Nephron (organoid): ENCODE results near the gene LNX2.

Experiments used
- H3K27ac Mint-ChIP-seq, 3 experiments: 2 replicates each; pipeline ENCODE4 v1.8.0; 2020; ENCODE audit warnings: mixed read lengths in 3 of 3, mild to moderate bottlenecking in 2 of 3, moderate library complexity in 1 of 3
- H3K27me3 Mint-ChIP-seq: 2 replicates; pipeline ENCODE4 v1.8.0; 2021; ENCODE audit warnings: low read depth, mild to moderate bottlenecking, moderate library complexity, mixed read lengths
- H3K36me3 Mint-ChIP-seq: 2 replicates; pipeline ENCODE4 v1.8.0; 2020; ENCODE audit warnings: low read depth, mixed read lengths
- H3K4me1 Mint-ChIP-seq: 2 replicates; pipeline ENCODE4 v1.8.0; 2020; ENCODE audit warnings: mixed read lengths
- H3K4me3 Mint-ChIP-seq, 3 experiments: 2 replicates each; pipeline ENCODE4 v1.8.0; 2020; ENCODE audit warnings: mild to moderate bottlenecking in 3 of 3, mixed read lengths in 3 of 3, moderate library complexity in 2 of 3
- H3K9me3 Mint-ChIP-seq: 2 replicates; pipeline ENCODE4 v1.8.0; 2020; ENCODE audit warnings: mixed read lengths
- TF ChIP-seq, protein P1 (sequence below), 3 experiments: fragments of 200-600 bp; sonication (generic); IDR thresholded peaks; one replicate each; pipeline ENCODE4 v1.5.0; 2021; ENCODE audit warnings: antibody characterized with exemption in 3 of 3; ENCODE audit not compliant: unreplicated experiment in 3 of 3

The LNX2 gene

DNA sequence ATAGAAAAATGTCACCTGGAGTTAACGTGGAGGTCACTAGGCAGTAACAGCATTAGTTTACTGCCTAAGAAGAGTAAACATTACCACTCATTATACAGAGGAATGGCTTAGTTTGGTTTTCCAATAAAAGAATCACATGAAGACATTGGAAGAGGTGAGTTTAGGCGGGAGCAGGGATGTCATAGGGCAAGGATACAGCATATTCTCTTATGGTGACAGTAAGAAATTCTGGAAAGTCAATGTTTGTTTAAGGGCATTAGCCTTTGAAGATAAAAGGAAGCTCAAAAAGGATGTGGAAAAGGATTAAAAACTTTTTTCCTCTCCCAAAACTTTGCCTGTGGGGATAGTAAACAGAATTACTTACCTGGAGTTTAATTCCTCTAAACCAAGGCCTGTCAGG lies 5.5 kb upstream of the LNX2 start:
- Mint-ChIP-seq H3K4me1 (peaks cover 19% of the 10 kb centered on the region), H3K36me3 (peaks cover 57% of the 10 kb centered on the region), H3K27ac (no peak overlapping the region), H3K27me3 (no peaks in the 10 kb centered on the region), H3K9me3 (no peaks in the 10 kb centered on the region), H3K4me3 (no peak overlapping the region)
- TF ChIP-seq, protein P1, sequence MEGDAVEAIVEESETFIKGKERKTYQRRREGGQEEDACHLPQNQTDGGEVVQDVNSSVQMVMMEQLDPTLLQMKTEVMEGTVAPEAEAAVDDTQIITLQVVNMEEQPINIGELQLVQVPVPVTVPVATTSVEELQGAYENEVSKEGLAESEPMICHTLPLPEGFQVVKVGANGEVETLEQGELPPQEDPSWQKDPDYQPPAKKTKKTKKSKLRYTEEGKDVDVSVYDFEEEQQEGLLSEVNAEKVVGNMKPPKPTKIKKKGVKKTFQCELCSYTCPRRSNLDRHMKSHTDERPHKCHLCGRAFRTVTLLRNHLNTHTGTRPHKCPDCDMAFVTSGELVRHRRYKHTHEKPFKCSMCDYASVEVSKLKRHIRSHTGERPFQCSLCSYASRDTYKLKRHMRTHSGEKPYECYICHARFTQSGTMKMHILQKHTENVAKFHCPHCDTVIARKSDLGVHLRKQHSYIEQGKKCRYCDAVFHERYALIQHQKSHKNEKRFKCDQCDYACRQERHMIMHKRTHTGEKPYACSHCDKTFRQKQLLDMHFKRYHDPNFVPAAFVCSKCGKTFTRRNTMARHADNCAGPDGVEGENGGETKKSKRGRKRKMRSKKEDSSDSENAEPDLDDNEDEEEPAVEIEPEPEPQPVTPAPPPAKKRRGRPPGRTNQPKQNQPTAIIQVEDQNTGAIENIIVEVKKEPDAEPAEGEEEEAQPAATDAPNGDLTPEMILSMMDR (IDR thresholded peaks at IDR 0.05; ENCODE audit: unreplicated experiment in 3 of 3): no peak

DNA sequence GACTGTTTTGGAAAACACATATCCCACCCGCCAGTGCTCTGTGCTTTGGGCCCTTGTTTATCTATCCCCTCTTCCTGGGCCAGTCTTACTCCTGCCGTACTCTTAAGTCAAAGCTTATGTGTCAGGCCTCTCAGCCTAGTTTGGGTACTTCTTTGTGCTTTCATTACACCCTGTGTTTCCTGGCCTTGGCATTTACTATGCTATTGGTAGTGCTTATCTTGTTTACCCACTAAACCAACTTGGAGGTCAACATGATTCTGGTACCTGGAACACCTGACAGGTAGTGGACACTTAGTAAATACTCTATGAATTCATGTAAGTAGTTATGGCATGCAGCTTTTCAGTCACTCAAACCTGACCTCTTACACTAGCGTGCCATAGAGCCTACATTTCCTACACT lies 3.7 kb upstream of the LNX2 start:
- Mint-ChIP-seq H3K9me3 (no peaks in the 10 kb centered on the region), H3K27me3 (no peaks in the 10 kb centered on the region), H3K4me3 (peak overlapping the region; percentile 59 to 75 (median 74)), H3K27ac (no peak overlapping the region), H3K36me3 (peaks cover 56% of the 10 kb centered on the region), H3K4me1 (peaks cover 26% of the 10 kb centered on the region)
- TF ChIP-seq, protein P1 (IDR thresholded peaks at IDR 0.05; ENCODE audit: unreplicated experiment in 3 of 3): no peak

DNA sequence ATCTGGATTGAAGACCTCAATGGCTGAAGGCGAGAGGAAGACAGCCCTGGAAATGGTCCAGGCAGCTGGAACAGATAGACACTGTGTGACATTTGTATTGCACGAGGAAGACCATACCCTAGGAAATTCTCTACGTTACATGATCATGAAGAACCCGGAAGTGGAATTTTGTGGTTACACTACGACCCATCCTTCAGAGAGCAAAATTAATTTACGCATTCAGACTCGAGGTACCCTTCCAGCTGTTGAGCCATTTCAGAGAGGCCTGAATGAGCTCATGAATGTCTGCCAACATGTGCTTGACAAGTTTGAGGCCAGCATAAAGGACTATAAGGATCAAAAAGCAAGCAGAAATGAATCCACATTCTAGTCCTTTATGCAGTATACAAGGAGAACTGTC lies 2.6 kb upstream of the LNX2 start:
- Mint-ChIP-seq H3K4me1 (peaks cover 38% of the 10 kb centered on the region), H3K36me3 (peaks cover 47% of the 10 kb centered on the region), H3K27ac (peak overlapping the region in 1 of 3 experiments; percentile 96), H3K4me3 (peak overlapping the region; percentile 90 to 97 (median 91)), H3K27me3 (no peaks in the 10 kb centered on the region), H3K9me3 (no peaks in the 10 kb centered on the region)
- TF ChIP-seq, protein P1 (IDR thresholded peaks at IDR 0.05; ENCODE audit: unreplicated experiment in 3 of 3): no peak

DNA sequence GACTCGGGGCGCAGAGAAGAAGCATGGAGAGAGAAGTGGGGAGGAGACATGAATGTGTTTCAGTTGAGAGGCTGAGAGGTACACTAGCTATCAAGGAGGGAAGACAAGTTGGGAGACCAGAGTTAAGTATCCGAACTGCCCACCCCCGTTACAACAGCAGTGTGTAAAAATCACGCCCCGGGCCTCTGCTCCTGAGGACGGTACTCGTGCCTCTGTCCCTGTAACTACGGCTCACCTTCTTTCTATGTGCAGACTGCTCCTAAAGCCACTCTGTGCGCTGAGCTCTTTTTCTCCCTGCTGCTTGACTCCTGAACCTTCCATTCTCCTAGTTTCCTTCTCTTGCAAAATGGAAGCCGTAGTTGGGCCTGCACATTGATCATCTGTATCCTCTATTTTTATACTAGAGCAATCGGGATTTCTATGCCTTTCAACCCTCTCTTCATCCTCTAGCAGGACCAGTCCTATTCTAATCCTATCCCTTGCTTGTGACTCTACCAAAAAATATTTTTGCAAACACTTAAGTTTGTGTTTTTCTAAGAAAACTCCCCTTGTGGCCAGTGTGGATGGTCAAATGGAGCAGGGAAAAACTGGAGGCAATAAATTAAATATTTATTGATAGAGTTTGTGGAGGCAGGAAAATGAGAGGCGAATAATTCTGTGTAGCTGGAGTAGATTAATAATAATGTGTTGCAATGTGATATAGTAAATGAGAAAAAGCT lies 1.9 kb upstream of the LNX2 start:
- Mint-ChIP-seq H3K4me1 (peaks cover 44% of the 10 kb centered on the region), H3K36me3 (peaks cover 40% of the 10 kb centered on the region), H3K4me3 (peak overlapping the region; percentile 90 to 97 (median 91)), H3K27ac (peak overlapping the region; percentile 82 to 96 (median 95)), H3K27me3 (no peaks in the 10 kb centered on the region), H3K9me3 (no peaks in the 10 kb centered on the region)
- TF ChIP-seq, protein P1 (IDR thresholded peaks at IDR 0.05; ENCODE audit: unreplicated experiment in 3 of 3): peak in 2 of 3 experiments; percentile 34 to 38

DNA sequence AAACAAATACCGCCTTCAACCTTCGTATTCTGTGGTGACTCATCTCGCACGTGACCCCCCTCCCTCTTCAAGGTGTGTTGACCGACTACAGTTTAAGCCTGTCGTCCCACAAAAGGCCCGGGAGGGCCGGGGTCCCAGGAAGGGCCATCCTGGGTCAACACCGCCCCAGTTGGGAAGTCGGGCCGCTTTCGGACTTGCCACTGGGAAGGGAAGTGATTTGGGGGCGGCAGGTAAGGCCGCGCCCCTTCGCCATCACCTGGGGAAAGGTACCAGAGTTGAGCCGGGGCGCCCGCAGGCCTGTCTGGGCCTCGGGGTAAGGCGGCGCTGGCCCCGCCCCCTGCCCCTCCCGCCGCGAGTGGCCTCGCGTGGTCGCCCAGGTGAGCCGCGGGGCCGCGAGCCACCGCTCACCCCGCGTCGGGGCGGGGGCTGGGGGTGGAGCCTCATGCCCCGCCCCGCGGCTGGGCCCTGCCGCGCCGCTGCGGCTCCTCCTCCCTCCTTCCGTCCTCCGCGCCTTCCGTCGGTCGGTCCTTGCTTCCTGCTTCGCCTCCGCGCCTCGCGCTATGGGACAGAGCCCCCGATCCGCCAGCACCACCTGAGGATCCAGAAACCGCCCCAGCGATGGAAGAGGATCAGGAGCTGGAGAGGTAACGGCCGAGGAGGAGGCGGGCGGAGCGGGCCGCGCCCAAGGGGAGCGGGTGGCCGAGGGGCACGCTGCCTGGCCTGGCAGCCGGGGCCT lies 1.2 kb upstream of the LNX2 start, which contains the start of gene POLR1D:
Gene POLR1D (plus strand): TSS at position 527 of the 736 bp plus-strand sequence. CDS start 92 bp downstream, at position 619.
- Mint-ChIP-seq H3K27me3 (no peaks in the 10 kb centered on the region), H3K27ac (peak within 1 kb of the TSS; percentile 82 to 98 (median 97)), H3K9me3 (no peaks in the 10 kb centered on the region), H3K4me3 (peak within 1 kb of the TSS; percentile 91 to 97 (median 94)), H3K4me1 (peaks cover 44% of the 10 kb centered on the region), H3K36me3 (peaks cover 36% of the 10 kb centered on the region)
- TF ChIP-seq, protein P1 (IDR thresholded peaks at IDR 0.05; ENCODE audit: unreplicated experiment in 3 of 3): no peak
